ENCODE data around the gene TRIM43.
"Not testable (repeated sequence)": the region's sequence is repeated elsewhere in the genome, so short reads cannot be mapped to it uniquely, and the experiment has no call there.

GRCh38 chr2:95595012-95595411, 3.2 kb downstream of the TRIM43 start:
- not testable (repeated sequence) for TF ChIP-seq POLR2A (IDR thresholded peaks at IDR 0.05; ENCODE audit: low read depth, low read length); POLR2AphosphoS5 (IDR thresholded peaks at IDR 0.05; ENCODE audit: insufficient read depth, low read depth, low read length); FOS (IDR thresholded peaks at IDR 0.05; ENCODE audit: borderline replicate concordance, insufficient read depth, low read length); CTCF (IDR thresholded peaks at IDR 0.05; ENCODE audit: extremely low read depth in 1 of 2, insufficient read depth in 1 of 2, low read depth in 1 of 2, low read length in 2 of 2); MYC (IDR thresholded peaks at IDR 0.05; ENCODE audit: low read depth, low read length); EZH2 (IDR thresholded peaks at IDR 0.05; ENCODE audit: borderline replicate concordance, low read depth, low read length, severe bottlenecking); MAX (IDR thresholded peaks at IDR 0.05; ENCODE audit: insufficient read depth, insufficient read length)
